ENCODE measurements around the gene CA10.

- TF ChIP-seq ARNTL (CRISPR knock-in tag; IDR thresholded peaks at IDR 0.05; ENCODE audit: borderline replicate concordance, low read depth) (no peak), SNAI2 (CRISPR knock-in tag; IDR thresholded peaks at IDR 0.05) (no peak)
These were observed 317.8 kb downstream of the CA10 start for GRCh38 chr17:51840688-51841087.
